Cardiac fibroblast (primary cell): Measurements from ENCODE around the gene SDK1.
A peak's percentile ranks its signal among the peaks of the same experiment; 100 is the strongest.

ENCODE experiments used
- DNase-seq, 2 donors: peaks; one replicate each; pipeline versions ENCODE4 v3.0.0 to v3.0.0-alpha.2; 2010; ENCODE audit warnings: low read depth in 2 of 2
- H3K4me3 ChIP-seq, 2 donors: replicated peaks in 1 of 2; 1 replicate in 1 of 2; 2 replicates in 1 of 2; pipeline ENCODE4 v1.5.1; 2011; ENCODE audit warnings: low read depth in 2 of 2, low read length in 2 of 2, mild to moderate bottlenecking in 2 of 2, moderate library complexity in 1 of 2
- CTCF ChIP-seq: IDR thresholded peaks from one replicate; pipeline ENCODE4 v1.5.1; 2011; ENCODE audit warnings: low read depth, mild to moderate bottlenecking, low read length, inconsistent platforms

Gene SDK1

GRCh38 chr7:3277604-3278572, 23.2 kb upstream of the SDK1 start:
- DNase-seq: no peak
- H3K4me3 ChIP-seq: no peak overlapping the region
- no peak for TF ChIP-seq CTCF

GRCh38 chr7:3279147-3279818, 21.8 kb upstream of the SDK1 start:
- no peak overlapping the region for H3K4me3 ChIP-seq
- TF ChIP-seq CTCF: no peak
- DNase-seq: no peak

GRCh38 chr7:3280445-3280844, 20.6 kb upstream of the SDK1 start:
- H3K4me3 ChIP-seq: no peak overlapping the region
- no peak for DNase-seq
- no peak for TF ChIP-seq CTCF

- DNase-seq: no peak
- H3K4me3 ChIP-seq: no peak overlapping the region
- TF ChIP-seq CTCF: no peak
These were observed 20.0 kb upstream of the SDK1 start for GRCh38 chr7:3280946-3281656.

DNA sequence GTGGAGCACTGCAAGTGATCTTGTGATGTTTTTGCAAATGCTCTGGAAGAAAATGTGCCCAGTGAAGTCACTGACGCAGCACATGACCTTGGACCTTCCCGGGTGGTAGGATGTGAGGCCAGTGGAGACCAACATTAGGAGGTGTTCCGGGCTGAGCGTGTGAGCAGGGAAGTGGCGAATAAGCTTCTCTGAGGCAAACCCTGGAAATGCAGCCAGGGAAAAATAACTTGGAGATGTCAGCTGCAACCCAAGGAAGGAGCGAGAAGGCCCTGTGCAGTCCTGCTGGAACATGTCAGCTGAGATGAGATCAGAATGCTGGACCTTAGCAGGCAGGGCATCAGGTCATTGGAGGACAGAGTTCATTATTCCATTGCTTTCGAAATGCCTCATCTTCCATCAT, 18.6 kb upstream of the SDK1 start:
- H3K4me3 ChIP-seq: no peak overlapping the region
- DNase-seq: peak in 1 of 2 donors; percentile 56
- TF ChIP-seq CTCF: no peak

GRCh38 chr7:3283130-3283704, 17.8 kb upstream of the SDK1 start:
- no peak for DNase-seq
- no peak for TF ChIP-seq CTCF
- no peak overlapping the region for H3K4me3 ChIP-seq
